Effector CD8-positive, alpha-beta T cell (primary cell): ENCODE results near the gene EVI5L.
"Not testable (repeated sequence)": the region's sequence is repeated elsewhere in the genome, so short reads cannot be mapped to it uniquely, and the experiment has no call there.

ENCODE experiments used
- DNase-seq: peaks from one replicate; lab custom pipeline; 2025; lab: John Stamatoyannopoulos, UW
- total RNA-seq, 4 experiments: gene quantifications; one replicate each; lab custom pipeline; 2026; lab: John Stamatoyannopoulos, UW

The EVI5L gene
- total RNA-seq, result 20.5 to 33.8 (median 26.7) reads per million in 4 experiments

GRCh38 chr19:7829561-7830271, at the start of gene EVI5L:
Gene EVI5L (plus strand): TSS chr19:7830218. CDS start chr19:7846543, 16,325 bp downstream.
- DNase-seq, result peak; percentile 100

GRCh38 chr19:7781157-7781556, 48.9 kb upstream of the EVI5L start:
- no peak for DNase-seq

- no peak for DNase-seq
Measured at GRCh38 chr19:7783991-7784423, 46.0 kb upstream of the EVI5L start.

GRCh38 chr19:7784856-7785255, 45.2 kb upstream of the EVI5L start:
- DNase-seq, result no peak

GRCh38 chr19:7787141-7787540, 42.9 kb upstream of the EVI5L start:
- DNase-seq, result no peak

GRCh38 chr19:7787602-7788177, 42.3 kb upstream of the EVI5L start:
- DNase-seq, result no peak

- no peak for DNase-seq
Measured at GRCh38 chr19:7788178-7788932, 41.7 kb upstream of the EVI5L start.

- no peak for DNase-seq
Measured at GRCh38 chr19:7788933-7789323, 41.1 kb upstream of the EVI5L start.

- DNase-seq, result peak; percentile 15
Measured at GRCh38 chr19:7789447-7789846, 40.6 kb upstream of the EVI5L start.

- DNase-seq, result no peak
Measured at GRCh38 chr19:7790416-7790815, 39.6 kb upstream of the EVI5L start.

- no peak for DNase-seq
Measured at GRCh38 chr19:7792281-7792680, 37.7 kb upstream of the EVI5L start.

- not testable (repeated sequence) for DNase-seq
Measured at GRCh38 chr19:7792701-7793100, 37.3 kb upstream of the EVI5L start.

GRCh38 chr19:7793493-7793892, 36.5 kb upstream of the EVI5L start:
- DNase-seq, result no peak

GRCh38 chr19:7795555-7796161, 34.4 kb upstream of the EVI5L start:
- no peak for DNase-seq

- DNase-seq, result peak; percentile 52
Measured at GRCh38 chr19:7799640-7800355, 30.2 kb upstream of the EVI5L start.

GRCh38 chr19:7801020-7801570, 28.9 kb upstream of the EVI5L start:
- no peak for DNase-seq

GRCh38 chr19:7806234-7806633, 23.8 kb upstream of the EVI5L start:
- no peak for DNase-seq

GRCh38 chr19:7806876-7807275, 23.1 kb upstream of the EVI5L start:
- DNase-seq, result no peak

GRCh38 chr19:7808108-7808507, 21.9 kb upstream of the EVI5L start:
- DNase-seq, result no peak

GRCh38 chr19:7811989-7812388, 18.0 kb upstream of the EVI5L start:
- DNase-seq, result no peak

GRCh38 chr19:7815325-7815724, 14.7 kb upstream of the EVI5L start:
- no peak for DNase-seq
